Jurkat, Clone E6-1 (cell line): ENCODE measurements around the gene PRICKLE2. TPM values are rescaled to one million over a fixed set of nuclear protein-coding genes. Genes with fewer than 3 reads are reported as not detected.

Experiments used
- DNase-seq: peaks from one replicate; pipeline ENCODE4 v3.0.0-alpha.2; 2011; ENCODE audit warnings: low read depth, low spot score
- H3K4me3 ChIP-seq: 2 replicates; pipeline ENCODE4 v1.5.1; 2011; ENCODE audit warnings: mild to moderate bottlenecking, low read length, control low read depth, moderate library complexity
- polyA plus RNA-seq: library from polyadenylated mRNA; unstranded; fragments of >200 nt; gene quantifications from one replicate; pipeline ENCODE4 v1.2.1, GENCODE V29; 2012; ENCODE audit warnings: missing spikeins; ENCODE audit not compliant: insufficient read length, insufficient read depth

PRICKLE2 gene
- not detected for polyA plus RNA-seq

DNA sequence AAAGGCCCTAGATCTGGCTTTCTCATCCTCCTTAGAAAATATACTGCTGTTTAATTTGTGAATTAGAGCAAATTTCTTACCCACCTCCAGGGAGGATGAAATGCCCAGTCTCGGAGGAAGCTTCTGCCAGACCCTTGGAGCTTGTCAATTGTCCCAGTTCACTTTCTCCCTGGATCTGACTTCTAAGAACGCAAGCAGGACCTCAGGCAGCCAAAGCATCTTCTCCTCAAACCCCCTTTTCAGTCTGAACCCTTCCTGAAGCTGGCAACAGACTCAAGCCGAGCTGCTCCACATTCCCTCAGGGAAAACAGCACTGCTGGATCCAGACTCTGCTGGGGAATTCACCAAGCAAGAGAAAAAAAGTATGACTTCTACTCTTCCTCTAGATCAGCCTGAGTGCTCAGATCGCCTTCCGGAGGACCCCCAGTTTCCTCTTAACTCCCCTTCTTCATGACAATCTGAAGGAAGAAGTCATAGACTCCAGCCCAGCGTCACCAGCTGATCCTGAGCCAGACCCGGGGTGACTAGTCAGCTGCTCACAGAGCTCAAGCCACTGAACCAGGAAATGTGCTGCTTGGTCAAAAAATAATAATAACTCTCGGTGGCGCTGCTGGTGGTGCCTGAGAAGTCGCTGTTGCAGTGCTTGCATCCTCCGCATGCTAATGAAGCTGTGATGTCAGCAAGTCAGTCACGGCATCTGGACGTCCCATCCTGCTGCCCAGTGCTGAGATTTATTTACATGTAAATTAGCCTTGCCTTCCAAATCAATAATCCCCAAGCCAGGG lies at the start of gene PRICKLE2:
Gene PRICKLE2 (minus strand): TSS at position 641 of the 785 bp plus-strand sequence. CDS start 26,539 bp downstream, outside the sequence.
- H3K4me3 ChIP-seq, result no peak within 1 kb of the TSS
- no peak for DNase-seq

DNA sequence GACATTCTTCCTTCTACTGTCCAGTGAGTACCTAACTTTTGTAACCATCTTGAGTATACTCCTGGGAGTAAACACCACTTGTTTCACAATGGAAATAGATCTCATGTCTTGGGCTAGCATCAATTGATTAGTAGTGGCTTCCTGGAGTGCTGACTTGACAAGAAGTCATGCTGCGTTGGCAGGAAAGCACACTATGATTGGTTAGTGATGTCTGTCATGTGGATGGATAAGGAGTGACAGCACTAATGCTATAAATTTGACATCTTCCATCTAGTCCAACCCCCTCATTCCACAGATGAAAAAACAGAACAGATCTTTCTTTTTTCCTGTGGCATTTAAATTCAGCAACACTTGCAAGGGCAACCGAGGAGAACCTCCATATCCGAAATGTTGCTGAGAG lies 47.6 kb upstream of the PRICKLE2 start:
- no peak for DNase-seq
- no peak overlapping the region for H3K4me3 ChIP-seq

DNA sequence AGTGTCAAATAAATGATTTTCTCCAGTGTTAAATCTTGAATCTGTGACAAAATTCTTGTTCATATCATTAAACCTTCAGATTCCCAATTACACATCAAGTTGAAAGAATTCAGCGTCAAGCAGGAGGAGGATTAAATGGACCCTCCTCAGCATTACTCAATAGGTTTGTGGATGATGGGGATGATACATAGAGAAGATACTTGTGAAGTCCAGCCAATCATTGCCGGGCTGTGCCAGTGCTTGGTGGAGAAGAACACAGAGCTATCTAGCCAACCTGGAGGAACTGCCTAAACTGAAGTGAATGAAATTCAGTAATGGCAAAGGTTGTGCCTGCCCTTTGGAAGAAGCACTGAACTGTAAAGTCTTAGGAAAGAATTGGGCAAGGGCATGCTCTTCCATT lies 47.0 kb upstream of the PRICKLE2 start:
- no peak overlapping the region for H3K4me3 ChIP-seq
- no peak for DNase-seq

GRCh38 chr3:64271631-64272030 lies 46.4 kb upstream of the PRICKLE2 start:
- no peak for DNase-seq
- H3K4me3 ChIP-seq, result no peak overlapping the region

DNA sequence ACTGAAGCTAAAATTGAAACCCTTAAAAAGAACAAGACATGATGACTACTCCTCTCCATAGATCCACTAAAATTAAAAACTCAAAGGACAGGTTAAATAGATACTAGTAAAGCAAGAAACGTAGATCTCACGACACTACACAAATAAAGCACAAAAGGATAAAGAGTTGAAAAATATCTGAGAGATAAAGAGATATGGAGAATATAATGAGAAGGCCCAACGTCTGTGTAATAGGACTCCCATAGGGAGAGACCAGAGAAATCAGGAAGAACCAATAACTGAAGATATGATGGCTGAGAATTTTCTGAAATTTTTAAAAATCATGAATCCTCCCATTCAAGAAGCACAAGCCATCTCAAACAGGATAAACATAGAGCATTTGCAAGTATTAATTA lies 45.6 kb upstream of the PRICKLE2 start:
- H3K4me3 ChIP-seq, result no peak overlapping the region
- no peak for DNase-seq

GRCh38 chr3:64270142-64270865 lies 45.0 kb upstream of the PRICKLE2 start:
- H3K4me3 ChIP-seq, result no peak overlapping the region
- DNase-seq, result no peak

GRCh38 chr3:64268926-64269325 lies 43.7 kb upstream of the PRICKLE2 start:
- no peak for DNase-seq
- H3K4me3 ChIP-seq, result no peak overlapping the region

DNA sequence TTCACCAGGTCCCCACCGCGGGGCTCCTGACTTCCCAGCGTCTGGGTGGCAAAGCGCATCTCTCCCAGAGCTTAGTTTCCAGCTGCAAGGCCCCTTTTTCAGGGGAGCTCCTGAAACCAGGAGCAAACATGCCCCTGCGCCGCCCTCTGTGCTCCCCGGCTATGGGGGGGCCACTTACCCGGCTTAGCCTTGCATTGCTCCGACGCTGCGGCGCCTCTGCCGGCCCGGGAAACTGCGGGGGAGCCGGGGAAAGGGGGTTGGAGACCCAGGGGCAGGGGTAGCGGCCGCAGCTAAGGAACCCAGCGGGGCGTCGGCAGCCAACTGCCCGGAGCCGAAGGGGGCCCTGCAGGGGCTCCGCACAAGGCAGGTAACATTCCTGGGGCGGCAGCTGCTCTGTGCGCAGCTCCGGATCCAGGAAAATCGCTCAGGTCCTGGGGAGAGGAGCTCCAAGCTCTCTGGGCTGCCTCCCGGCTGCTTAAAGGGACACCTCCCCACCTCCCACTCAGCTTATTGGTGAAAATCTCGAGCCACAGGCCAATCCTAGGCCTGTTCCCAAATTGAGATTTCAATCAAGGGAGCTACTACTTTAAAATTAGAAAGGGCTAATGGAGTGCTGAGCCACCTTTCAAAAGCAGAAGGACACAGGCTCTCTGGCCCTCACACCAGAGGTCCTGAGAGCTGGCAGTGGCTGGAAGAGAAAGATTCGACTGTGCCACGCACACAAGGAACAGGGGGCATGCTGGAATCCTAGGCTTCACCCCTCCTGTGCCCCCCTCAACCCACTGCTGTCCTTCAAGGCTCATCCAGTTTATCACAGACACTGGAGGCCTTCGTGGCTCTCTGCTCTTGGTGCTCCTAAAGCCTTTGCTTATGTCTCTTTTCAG lies 42.7 kb upstream of the PRICKLE2 start:
- no peak overlapping the region for H3K4me3 ChIP-seq
- no peak for DNase-seq

GRCh38 chr3:64266983-64267382 lies 41.7 kb upstream of the PRICKLE2 start:
- no peak overlapping the region for H3K4me3 ChIP-seq
- no peak for DNase-seq

GRCh38 chr3:64266065-64266931 lies 41.0 kb upstream of the PRICKLE2 start:
- H3K4me3 ChIP-seq, result no peak overlapping the region
- no peak for DNase-seq

DNA sequence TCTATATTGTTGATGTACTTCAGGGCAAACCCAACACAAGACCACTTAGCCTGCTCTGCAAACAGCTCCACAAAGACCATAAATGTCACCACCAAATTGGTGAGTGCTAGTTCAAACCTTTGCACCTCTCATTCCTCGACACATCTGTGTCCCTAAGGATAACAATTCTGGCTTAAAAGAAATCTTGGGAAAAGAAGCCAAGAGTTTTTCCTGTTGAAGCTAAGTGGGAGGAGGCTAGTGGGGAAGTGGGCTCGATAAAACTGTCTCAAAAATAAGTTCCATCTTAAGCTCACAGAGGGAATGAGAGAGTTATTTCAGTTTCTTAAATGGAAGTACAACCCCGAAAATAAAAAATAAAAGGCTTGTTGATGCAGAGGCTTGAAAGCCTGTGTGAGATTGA lies 40.4 kb upstream of the PRICKLE2 start:
- DNase-seq, result no peak
- H3K4me3 ChIP-seq, result no peak overlapping the region

DNA sequence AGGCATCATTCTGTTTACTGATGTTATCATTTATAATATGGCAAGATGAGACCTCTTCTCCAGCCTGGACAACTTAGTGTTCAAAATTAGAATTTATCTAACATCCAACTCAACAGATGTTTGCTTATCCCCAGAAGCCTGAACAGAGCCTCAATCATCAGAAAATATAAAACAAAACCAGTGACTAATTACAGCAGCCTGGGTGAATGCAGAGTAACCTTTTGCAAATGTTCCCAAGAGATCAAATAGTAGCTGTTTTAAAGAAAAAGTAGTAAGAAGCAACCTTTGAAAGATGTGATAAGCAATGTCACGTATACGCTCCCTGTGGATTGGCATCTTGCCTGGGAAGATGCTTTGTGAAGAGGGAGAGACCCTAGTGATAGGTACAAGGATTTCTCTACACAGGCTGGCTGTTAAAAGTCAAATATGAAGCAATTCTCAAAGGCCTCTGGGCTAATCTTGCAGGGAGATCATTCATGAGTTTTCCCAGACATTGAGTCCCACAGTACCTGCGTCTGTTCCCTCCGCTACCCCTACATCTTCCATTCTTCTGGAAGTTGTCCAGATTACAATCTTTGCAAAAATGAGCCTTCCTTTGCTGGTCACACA lies 39.3 kb upstream of the PRICKLE2 start:
- no peak for DNase-seq
- no peak overlapping the region for H3K4me3 ChIP-seq

DNA sequence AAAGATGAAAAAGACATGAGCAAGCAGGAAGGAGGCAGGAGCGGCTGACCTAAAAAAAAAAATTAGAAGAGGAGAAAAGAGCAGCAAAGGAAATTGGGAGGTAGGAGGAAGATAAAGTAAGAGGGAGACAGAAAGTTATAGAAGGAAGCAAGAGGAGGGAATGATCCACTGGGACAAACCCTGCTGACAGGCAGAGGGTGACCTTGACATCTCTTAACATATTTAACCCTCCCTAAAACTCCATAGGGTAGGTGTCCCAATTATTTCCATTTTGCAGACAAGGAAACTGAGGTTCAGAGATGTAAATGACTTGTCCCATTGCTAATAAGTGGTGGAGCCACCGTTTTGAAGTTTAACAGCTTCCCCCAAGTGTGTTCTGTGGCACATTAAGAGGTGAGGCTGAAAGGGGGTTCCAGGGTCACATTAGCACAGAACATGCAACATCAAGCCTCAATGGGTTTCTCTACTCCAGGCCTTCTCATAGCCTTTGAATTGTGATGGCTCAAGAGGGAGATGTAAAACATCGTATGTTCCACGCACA lies 37.4 kb upstream of the PRICKLE2 start:
- H3K4me3 ChIP-seq, result no peak overlapping the region
- DNase-seq, result no peak

DNA sequence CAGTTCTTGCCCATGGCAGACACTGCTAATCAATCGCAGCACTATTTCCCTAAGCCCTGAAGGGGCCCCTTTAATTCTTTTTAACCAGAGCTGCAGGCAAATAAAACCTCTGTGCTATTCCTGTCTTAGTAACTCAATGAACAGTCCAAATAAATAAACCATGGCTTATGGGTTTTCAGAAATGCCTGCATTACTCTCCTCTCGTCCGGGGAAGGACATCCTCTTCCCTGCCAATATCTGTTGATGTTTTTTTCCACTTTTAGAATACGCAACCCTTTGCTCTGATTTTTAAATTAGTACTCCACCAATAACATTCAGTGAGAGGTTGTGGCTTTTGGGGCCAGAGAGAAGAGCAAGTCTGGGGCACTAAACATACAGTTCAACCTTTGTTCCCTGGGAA lies 35.2 kb upstream of the PRICKLE2 start:
- DNase-seq, result no peak
- no peak overlapping the region for H3K4me3 ChIP-seq

GRCh38 chr3:64259636-64260035 lies 34.4 kb upstream of the PRICKLE2 start:
- no peak overlapping the region for H3K4me3 ChIP-seq
- DNase-seq, result no peak

DNA sequence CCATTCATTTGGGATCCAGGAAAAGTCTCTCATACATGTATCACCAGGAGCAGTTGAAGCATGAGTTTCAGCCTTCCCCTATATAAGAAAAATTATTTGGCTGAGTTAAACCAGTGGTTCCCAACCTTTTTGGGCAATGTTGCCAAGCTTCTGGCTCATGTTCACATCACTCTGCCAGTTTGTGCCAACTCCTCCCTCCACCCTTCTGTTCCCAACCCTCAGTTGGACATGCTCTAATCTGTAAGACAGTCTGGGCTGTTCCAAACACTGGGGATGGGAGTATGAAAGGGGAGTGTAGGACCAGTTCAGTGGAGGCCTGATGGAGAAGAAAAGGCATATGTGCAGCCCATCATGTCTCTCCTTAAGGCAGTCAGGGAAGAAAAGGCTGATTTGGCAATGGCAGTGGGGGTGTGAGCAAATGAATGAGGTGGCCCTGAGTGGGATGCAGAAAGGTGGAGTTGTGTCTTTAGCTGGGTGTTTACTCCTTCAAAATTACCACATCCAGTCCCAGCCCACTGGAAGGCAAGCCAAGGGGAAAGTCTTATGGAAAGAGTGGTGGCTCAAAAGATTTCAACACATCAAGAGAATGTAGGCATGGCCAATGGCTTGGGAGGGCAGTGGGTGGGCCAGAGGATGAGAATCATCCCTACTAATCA lies 32.0 kb upstream of the PRICKLE2 start:
- H3K4me3 ChIP-seq, result no peak overlapping the region
- DNase-seq, result no peak

DNA sequence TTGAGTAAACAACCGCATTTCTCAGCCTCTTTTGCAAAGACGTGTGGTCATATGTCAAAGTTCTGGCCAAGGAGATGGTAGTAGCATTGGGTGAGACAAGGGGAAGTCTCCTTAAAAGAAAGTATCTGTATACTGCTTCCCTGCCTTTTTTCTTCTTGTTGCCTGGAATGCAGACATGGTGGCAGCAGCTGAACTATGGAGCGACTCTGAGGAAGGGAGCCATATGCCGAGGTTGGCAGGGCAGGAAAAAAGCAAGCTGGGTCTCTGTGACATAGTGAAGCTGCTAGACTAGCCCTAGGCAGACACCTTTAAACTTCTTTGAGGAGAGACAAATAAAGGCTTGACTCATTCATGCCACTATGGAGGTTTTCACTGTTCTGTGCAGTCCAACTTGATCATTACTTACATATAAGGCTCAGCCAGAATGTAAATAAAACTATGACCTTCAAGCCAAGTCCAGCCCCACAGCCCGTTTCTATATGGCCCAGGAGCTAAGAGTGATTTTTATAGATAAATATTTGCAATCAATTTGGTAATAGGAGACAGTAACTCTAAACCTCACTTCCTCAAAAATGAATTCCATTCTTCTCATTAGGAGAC lies 30.6 kb upstream of the PRICKLE2 start:
- no peak overlapping the region for H3K4me3 ChIP-seq
- no peak for DNase-seq
